Mesenteric fat pad (tissue), 1 donor: ENCODE data around the gene PPP1R14C. TPM values are rescaled to one million over a fixed set of nuclear protein-coding genes. Genes with fewer than 3 reads are reported as not detected.

ENCODE experiments used
- DNase-seq: peaks from one replicate; pipeline ENCODE4 v3.0.0-alpha.2; 2020; ENCODE audit warnings: low spot score
- total RNA-seq: library from RNA; stranded (reverse); fragmentation: NEBNext Ultra II Directional; extraction: Animal tissue kit (Norgen Biotek cat#: 25700); gene quantifications from one replicate; pipeline ENCODE4 v1.2.1, GENCODE V29; 2021
- donor health status: DM: yes; HTN: yes; CAD: no.

The PPP1R14C gene
- total RNA-seq, 1 donor from 2014 or later = 0.26 TPM

DNA sequence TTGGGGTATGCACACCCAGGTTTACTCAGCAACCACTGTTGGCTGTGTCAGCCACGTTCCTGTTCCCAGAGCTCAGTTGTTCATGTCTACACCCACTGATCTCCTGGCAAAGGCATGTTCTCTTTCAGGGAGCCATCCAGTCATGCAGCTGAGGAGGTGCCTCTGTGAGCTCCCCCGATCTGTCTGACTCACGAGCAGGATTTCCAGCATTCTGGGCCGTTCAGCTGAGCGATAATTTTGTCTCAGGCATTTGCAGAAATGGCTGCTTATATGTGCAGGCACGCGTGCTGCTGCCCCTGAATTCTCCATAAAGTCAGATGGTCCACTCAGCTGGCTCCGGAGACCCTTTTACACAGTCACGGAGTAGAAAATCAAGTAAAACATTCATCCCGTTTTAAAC lies 147.6 kb downstream of the PPP1R14C start:
- no peak for DNase-seq

DNA sequence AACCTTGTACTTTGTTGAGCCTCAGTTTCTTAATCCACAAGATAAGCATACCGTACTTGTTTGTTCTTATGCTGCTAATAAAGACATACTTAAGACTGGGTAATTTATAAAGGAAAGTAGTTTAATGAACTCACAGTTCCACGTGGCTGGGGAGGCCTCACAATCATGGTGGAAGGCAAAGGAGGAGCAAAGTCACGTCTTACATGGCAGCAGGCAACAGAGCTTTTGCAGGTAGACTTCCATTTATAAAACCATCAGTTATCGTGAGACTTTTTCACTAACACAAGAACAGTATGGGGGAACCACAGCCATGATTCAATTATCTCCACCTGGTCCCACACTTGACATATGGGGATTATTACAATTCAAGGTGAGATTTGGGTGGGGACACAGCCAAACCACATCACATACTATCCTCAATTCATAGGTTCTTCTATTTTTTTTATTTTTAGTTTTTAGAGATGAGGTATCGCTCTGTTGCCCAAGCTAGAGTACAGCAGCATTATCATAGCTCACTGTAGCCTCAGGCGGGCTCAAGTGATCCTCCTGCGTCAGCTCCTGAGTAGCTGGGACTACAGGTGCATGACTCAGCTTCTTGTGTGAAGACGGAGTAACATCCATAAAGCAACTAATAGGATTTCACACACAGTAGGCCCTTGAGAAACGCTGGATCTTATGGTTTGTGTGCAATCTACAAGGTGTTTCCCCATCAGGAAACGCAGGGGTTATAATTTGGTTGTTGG lies 149.3 kb downstream of the PPP1R14C start:
- DNase-seq = no peak

DNA sequence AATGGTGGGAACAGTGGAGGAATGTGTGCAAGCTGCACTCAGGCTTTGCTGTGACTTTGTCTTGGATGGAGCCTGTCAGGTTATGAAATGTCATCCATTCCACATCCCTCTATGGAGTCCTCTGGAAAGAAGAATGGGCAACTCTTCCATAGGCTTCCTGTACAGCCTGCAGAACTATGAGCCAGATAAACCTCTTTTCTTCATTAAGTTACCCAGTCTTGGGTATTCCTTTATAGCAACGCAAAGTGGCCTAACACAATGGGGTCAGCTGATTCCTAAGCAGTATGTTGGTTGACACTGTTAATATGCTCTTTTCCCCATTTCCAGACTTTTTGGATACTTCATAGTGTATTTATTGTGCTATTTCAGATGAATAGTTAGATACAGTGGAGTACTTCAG lies 150.2 kb downstream of the PPP1R14C start:
- DNase-seq = no peak

DNA sequence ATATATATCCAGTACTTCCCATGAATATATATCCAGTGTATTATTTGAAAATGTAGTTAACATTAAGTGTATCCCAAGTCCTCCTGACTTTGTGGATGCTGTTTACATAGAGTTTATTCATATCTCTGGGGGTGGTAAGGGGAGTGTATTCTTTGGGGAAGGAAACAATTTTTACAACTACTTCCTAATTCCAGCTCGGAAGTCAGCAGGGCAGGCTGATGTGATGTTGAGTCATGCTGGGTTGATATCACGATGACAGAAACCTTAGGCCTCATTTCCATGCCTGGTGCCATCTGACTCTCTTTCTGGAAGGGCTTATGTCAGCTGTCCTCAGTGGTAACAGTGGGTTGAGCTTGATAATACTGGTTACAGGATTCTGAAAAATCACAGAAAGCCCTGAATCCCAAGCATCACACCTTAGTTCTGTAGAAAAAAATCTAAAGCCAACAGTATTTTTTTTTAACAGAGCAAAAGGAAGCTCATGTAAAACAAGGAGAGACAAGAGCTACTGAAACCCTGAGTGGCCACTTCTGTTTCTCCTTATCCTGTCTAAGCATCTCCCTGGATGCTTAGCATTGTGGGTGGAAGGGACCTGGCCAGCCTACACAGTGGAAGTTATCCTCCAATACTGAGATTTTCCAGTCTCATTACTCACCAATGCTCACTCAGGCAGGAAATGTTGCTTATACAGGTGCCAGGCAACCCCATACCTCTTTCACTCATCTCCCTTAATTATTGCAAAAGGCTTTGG lies 150.8 kb downstream of the PPP1R14C start:
- DNase-seq = no peak

DNA sequence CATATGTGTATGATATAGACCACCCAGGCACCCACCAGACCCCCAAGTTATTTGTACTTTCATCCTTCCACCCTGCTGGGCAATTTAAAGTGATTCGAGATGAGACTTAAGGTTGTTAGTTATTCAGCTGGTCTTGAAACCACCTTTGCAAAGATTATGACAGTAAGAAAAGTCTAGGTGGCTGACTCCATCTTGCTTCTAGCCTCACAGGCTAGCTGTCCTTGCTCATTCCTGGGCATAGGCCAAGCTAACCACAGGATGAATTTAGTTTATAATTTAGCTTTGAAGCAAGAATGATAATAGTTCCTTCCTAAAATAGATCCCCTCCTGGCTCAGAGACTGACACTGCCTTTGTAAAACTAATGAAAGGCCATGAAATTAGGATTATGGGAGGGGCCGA lies 154.0 kb downstream of the PPP1R14C start:
- no peak for DNase-seq

DNA sequence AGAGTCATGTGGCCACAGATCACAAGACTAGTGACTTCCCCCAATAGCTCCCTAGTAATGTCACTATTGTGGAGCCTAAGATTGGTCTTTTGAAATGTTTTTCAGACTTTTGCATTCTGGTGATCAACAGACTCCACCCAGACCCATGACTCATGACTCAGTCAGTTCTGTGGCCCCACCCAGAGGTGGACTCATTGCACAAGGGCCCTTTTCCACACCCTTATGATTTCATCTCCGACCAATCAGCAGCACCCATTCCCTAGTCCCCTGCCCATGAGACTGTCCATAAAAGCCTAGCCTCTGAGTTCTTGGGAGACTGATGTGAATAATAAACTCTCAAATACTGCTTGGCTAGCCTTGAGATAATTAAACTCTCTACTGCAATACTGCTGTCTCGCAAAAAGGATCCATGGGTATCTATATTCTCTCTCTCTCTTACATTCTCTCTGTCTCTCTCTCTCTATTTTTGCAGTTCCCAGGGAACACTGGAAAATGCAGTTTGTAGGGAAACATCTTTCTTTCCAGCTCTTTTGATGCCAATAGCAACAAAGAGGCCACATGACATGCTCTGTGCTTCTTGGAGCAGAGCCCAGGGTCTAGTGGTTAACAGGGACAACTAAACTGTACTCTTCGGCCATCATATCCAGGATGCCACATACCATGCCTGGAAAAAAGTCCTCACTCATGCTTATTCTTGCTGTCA lies 154.6 kb downstream of the PPP1R14C start:
- no peak for DNase-seq

DNA sequence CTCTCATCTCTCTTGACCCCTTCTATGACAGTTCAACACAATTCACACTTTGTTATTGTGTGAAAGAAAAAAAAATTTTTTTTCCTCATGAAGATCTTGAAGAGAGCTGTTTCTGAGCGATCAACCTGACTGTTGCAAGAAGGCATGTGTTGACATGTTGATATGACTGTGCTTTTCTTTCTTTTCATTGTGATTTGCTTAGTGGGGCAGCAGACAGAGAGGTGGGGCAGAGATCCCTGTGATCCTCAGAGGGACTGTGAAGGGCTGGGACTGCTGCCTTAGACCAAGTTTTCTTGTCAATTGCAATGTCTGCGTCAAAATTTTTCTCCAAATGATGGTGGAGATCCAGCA lies 155.2 kb downstream of the PPP1R14C start:
- no peak for DNase-seq

DNA sequence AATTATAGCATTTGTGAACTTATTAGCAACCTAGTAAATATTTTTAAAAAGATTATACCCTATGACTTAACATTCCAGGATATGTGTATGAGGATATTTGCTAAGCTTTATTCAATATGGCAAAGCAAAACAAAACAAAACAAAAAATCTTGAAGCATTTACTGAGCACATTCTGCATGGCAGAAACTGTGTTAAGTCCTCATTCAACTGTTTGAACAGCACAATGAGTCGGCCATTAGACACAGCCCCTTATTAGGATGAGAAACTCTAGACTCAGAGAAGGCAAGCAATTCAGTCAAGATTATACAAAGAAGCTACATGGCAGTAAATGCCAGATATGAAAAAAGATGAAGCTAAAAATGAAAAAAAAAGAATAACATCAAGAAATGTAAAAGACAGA lies 155.8 kb downstream of the PPP1R14C start:
- no peak for DNase-seq

Other genes starting within 250 kb of the PPP1R14C start
- 0.29 TPM for gene RAET1E, start 244.9 kb upstream of the PPP1R14C start, total RNA-seq
- 0.51 TPM for gene RAET1G, start 219.9 kb upstream of the PPP1R14C start, total RNA-seq
- 0.96 TPM for gene ULBP2, start 201.0 kb upstream of the PPP1R14C start, total RNA-seq
- gene ULBP1, start 179.1 kb upstream of the PPP1R14C start, total RNA-seq = 0.19 TPM
- gene RAET1L, start 117.5 kb upstream of the PPP1R14C start, total RNA-seq = not detected
- gene ULBP3, start 73.9 kb upstream of the PPP1R14C start, total RNA-seq = 3.0 TPM
- not detected for gene IYD, start 226.0 kb downstream of the PPP1R14C start, total RNA-seq